H1 (cell line): ENCODE data around the gene RIN3. TPM values are rescaled to one million over a fixed set of nuclear protein-coding genes. Genes with fewer than 3 reads are reported as not detected.

Source experiments
- CTBP2 ChIP-seq: IDR thresholded peaks from 2 replicates; pipeline ENCODE4 v1.7.0; 2011; ENCODE audit warnings: borderline replicate concordance, mild to moderate bottlenecking, moderate library complexity, mixed read lengths, low read length; ENCODE audit not compliant: insufficient read depth, insufficient read length
- EP300 ChIP-seq, 2 experiments: IDR thresholded peaks; 1 replicate in 1 of 2; 2 replicates in 1 of 2; pipeline ENCODE4 v1.6.1; 2011 to 2012; ENCODE audit warnings: low read depth in 2 of 2, low read length in 2 of 2, mild to moderate bottlenecking in 2 of 2, borderline replicate concordance in 1 of 2, inconsistent platforms in 1 of 2, moderate library complexity in 1 of 2
- polyA plus RNA-seq, 7 experiments: library from polyadenylated mRNA; depleted of rRNA in 3 of 7; stranded (reverse) in 5 of 7; unstranded in 2 of 7; fragments of >200 nt in 5 of 7; fragments of 200-250 nt in 2 of 7; gene quantifications; 1 replicate in 5 of 7; 2 replicates in 1 of 7; 4 replicates in 1 of 7; pipeline versions ENCODE4 v1.2.1 to v1.2.3, GENCODE V29; 2011 to 2013; ENCODE audit warnings: missing spikeins in 2 of 7, mixed read lengths in 2 of 7
- total RNA-seq: library from RNA; stranded (reverse); fragmentation: NEBNext Ultra II Directional; extraction: Animal tissue kit (Norgen Biotek cat#: 25700); gene quantifications from 2 replicates; pipeline ENCODE4 v1.2.1, GENCODE V29; 2021

Gene RIN3
- total and polyA plus RNA-seq, 2 of the 8 experiments (the other 6 are each of a cell fraction or from before 2014, with no cell fraction given) = 0.59 to 1.5 TPM

DNA sequence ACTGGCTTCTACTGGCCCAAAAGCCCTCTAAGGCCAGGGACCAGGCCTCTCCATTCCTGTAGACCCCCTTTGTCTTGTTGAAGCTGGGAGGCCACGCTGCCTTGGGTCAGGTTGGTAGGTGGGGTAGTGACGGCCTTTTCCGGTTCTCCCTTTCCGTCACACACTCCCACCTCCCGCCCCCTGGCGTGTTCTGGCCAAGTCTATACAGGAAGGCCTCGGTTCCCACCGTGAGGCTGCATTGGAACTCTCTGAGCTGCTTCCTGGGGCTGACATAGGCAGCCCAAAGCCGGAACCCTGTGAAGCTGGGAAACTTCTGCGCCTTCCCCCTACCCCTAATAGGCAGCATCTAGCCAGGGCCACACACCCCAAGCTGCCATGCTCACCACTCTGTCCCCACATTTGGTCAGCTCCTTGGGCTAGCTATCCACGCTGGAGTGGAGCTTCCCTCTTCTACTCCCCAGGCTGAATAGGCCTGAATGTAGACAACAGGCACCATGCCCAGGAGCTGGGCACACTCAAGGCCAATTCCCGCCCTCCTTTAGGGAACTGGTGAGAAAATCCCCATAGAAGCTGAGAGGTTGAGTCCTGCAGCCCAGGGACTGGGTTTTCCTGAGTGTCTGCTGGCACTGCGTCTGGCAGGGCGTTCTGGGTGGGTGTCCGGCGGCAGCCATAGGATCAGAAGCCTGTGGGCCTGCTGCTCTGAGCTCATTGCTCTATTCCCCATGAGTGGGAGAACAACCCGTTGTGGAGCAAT lies 35.7 kb downstream of the RIN3 start (continued):
- TF ChIP-seq CTBP2 (no peak), EP300 (IDR thresholded peaks at IDR 0.05; ENCODE audit: borderline replicate concordance in 1 of 2, low read depth in 2 of 2, low read length in 2 of 2) (no peak)
